Cardiac muscle cell (in vitro differentiated cells and primary cell): ENCODE data around the gene YES1. TPM values are rescaled to one million over a fixed set of nuclear protein-coding genes. Genes with fewer than 3 reads are reported as not detected.

ENCODE experiments used
- DNase-seq, 2 donors: peaks; one replicate each; pipeline versions ENCODE4 v3.0.0 to v3.0.0-alpha.2; 2010 to 2017; ENCODE audit warnings: low read depth in 1 of 2, low spot score in 1 of 2
- H3K27ac ChIP-seq: fragments of 200-600 bp; sonication (generic); 2 replicates; pipeline ENCODE4 v1.5.1; 2016
- H3K27me3 ChIP-seq: fragments of 200-600 bp; sonication (generic); 2 replicates; pipeline ENCODE4 v1.6.0; 2016; ENCODE audit warnings: control low read depth
- H3K36me3 ChIP-seq: fragments of 200-600 bp; sonication (generic); 2 replicates; pipeline ENCODE4 v1.5.1; 2016; ENCODE audit warnings: control low read depth
- H3K4me1 ChIP-seq: fragments of 200-600 bp; sonication (generic); 2 replicates; pipeline ENCODE4 v1.8.1; 2017; ENCODE audit warnings: low read depth, mild to moderate bottlenecking, mixed run types
- H3K4me3 ChIP-seq: fragments of 200-600 bp; sonication (generic); 2 replicates; pipeline ENCODE4 v1.5.1; 2016; ENCODE audit warnings: mild to moderate bottlenecking
- H3K9me3 ChIP-seq: fragments of 200-600 bp; sonication (generic); 2 replicates; pipeline ENCODE4 v1.5.1; 2017; ENCODE audit warnings: low read depth, mild to moderate bottlenecking, control low read depth
- CTCF ChIP-seq: IDR thresholded peaks from 2 replicates; pipeline ENCODE4 v1.5.1; 2012; ENCODE audit warnings: low read depth, mild to moderate bottlenecking, low read length
- polyA plus RNA-seq: library from polyadenylated mRNA; unstranded; fragments of >200 nt; fragmentation: Nextera tagmentation; extraction: Ambion mirVana; gene quantifications from 2 replicates; pipeline ENCODE4 v1.2.1, GENCODE V29; 2016
- total RNA-seq: library from RNA; depleted of rRNA; stranded (reverse); fragments of >200 nt; gene quantifications from 2 replicates; pipeline ENCODE4 v1.2.3, GENCODE V29; 2016

Gene YES1
- total and polyA plus RNA-seq, 2 experiments from 2014 or later, result 18.5 to 96.0 TPM

- H3K36me3 ChIP-seq, result no peaks in the 10 kb centered on the region
- TF ChIP-seq CTCF, result no peak
- H3K4me3 ChIP-seq, result no peak overlapping the region
- H3K9me3 ChIP-seq, result no peaks in the 10 kb centered on the region
- no peak overlapping the region for H3K27ac ChIP-seq
- DNase-seq, result no peak
- no peaks in the 10 kb centered on the region for H3K4me1 ChIP-seq
- no peaks in the 10 kb centered on the region for H3K27me3 ChIP-seq
Measured at GRCh38 chr18:820591-821165, 8.6 kb upstream of the YES1 start.

GRCh38 chr18:816869-817268 lies 4.8 kb upstream of the YES1 start:
- H3K4me3 ChIP-seq, result no peak overlapping the region
- no peak overlapping the region for H3K27ac ChIP-seq
- no peak for TF ChIP-seq CTCF
- H3K36me3 ChIP-seq, result no peaks in the 10 kb centered on the region
- no peaks in the 10 kb centered on the region for H3K27me3 ChIP-seq
- no peak for DNase-seq
- no peaks in the 10 kb centered on the region for H3K9me3 ChIP-seq
- H3K4me1 ChIP-seq, result peaks cover 5% of the 10 kb centered on the region

GRCh38 chr18:816088-816653 lies 4.1 kb upstream of the YES1 start:
- H3K27ac ChIP-seq, result no peak overlapping the region
- peaks cover 5% of the 10 kb centered on the region for H3K4me1 ChIP-seq
- no peak for DNase-seq
- no peaks in the 10 kb centered on the region for H3K36me3 ChIP-seq
- H3K9me3 ChIP-seq, result no peaks in the 10 kb centered on the region
- no peaks in the 10 kb centered on the region for H3K27me3 ChIP-seq
- no peak for TF ChIP-seq CTCF
- H3K4me3 ChIP-seq, result no peak overlapping the region

GRCh38 chr18:815353-815752 lies 3.3 kb upstream of the YES1 start:
- Histone ChIP-seq H3K27me3 (no peaks in the 10 kb centered on the region), H3K9me3 (no peaks in the 10 kb centered on the region), H3K36me3 (no peaks in the 10 kb centered on the region), H3K27ac (no peak overlapping the region), H3K4me3 (no peak overlapping the region), H3K4me1 (peaks cover 5% of the 10 kb centered on the region)
- DNase-seq, result no peak
- no peak for TF ChIP-seq CTCF

GRCh38 chr18:814300-815084 lies 2.5 kb upstream of the YES1 start:
- H3K4me1 ChIP-seq, result peaks cover 11% of the 10 kb centered on the region
- no peak overlapping the region for H3K4me3 ChIP-seq
- no peaks in the 10 kb centered on the region for H3K27me3 ChIP-seq
- no peaks in the 10 kb centered on the region for H3K36me3 ChIP-seq
- DNase-seq, result no peak
- TF ChIP-seq CTCF, result no peak
- H3K27ac ChIP-seq, result no peak overlapping the region
- H3K9me3 ChIP-seq, result no peaks in the 10 kb centered on the region
